ENCODE results near the gene KIF16B.
"Not testable (repeated sequence)": the region's sequence is repeated elsewhere in the genome, so short reads cannot be mapped to it uniquely, and the experiment has no call there.

Gene KIF16B

GRCh38 chr20:16553684-16554083, 19.6 kb downstream of the KIF16B start:
- no peak for DNase-seq

GRCh38 chr20:16553101-16553500, 20.1 kb downstream of the KIF16B start:
- no peak for DNase-seq

DNA sequence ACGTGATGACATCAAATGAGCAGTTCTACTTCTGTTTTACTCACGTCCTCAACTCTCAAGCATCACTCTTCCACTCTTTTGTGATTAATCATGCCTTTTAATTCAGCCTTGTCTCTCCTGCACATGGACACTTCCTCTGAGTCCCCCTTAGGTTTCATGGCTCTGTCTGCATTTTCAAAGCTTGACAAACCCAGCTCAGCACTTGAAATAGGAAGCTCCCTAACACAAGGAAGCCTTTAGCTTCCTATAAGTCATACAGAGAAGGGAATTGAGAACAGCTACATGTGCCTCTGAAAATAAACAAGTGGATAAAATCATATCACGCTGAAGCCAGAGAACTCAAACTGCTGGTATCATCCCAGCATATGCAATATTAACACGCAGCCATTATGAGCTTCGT, 21.2 kb downstream of the KIF16B start:
- no peak for DNase-seq

GRCh38 chr20:16551607-16552006, 21.6 kb downstream of the KIF16B start:
- no peak for DNase-seq

DNA sequence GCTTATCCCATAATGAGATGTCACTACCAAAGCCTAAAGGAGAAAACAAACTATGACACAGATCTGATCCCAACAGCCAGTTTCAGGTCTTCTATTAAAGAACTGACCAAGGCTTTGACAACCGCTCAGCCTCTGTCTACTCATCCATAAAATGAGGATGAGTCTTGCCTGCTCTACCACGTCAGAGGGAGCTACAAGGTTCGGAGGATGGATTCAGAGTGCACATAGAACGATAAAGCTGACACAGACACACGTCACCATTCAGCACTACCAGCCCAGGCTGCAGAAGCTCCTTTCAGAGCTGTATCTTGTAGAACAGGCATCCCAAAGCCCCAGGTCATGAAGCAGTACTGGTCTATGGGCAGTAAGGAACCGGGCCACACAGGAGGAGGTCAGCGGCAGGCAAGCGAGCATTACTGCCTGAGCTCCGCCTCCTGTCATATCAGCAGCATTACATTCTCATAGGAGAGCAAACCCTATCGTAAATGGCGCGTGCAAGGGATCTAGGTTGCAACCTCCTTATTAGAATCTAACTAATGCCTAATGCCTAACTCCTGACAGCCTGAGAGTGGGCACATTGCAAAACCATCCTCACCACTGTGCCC, 25.1 kb downstream of the KIF16B start:
- no peak for DNase-seq

DNA sequence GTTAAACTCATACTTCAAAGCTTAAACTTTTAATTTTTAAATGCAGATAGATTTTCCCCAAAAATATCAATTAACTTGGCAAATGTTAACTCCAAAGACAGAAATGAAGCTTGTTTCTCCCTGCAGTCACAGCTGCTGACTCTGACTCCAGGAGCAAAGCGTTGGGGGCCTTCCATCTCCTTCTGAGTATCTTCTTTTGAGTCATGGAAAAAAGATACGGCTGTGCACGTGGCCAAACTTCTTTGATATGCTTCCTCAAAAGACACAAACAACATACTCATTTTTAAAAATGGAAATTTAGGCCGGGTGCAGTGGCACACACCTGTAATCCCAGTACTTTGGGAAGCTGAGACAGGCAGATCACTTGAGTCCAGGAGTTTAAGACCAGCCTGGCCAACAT, 28.3 kb downstream of the KIF16B start:
- no peak for DNase-seq

DNA sequence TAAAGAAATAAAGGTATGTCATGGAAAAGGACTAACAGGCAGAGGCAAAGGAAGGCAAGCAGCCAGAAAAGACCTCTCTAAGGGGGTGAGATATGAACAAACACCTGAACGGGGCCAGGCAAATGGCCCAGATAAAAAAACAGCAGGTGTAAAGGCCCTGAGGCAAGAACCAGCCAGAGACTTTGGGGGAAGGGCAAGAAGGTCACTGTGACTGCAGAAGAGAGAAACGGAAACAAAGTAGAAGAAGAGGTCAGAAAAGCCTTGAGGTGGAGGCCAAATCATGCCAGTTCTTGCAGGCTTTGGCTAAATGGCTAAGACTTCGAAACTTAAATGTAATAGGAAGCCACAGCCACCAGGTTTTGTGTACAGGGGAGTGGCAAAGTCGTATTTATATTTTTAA, 30.8 kb downstream of the KIF16B start:
- no peak for DNase-seq

GRCh38 chr20:16541878-16542277, 31.4 kb downstream of the KIF16B start:
- DNase-seq: no peak

DNA sequence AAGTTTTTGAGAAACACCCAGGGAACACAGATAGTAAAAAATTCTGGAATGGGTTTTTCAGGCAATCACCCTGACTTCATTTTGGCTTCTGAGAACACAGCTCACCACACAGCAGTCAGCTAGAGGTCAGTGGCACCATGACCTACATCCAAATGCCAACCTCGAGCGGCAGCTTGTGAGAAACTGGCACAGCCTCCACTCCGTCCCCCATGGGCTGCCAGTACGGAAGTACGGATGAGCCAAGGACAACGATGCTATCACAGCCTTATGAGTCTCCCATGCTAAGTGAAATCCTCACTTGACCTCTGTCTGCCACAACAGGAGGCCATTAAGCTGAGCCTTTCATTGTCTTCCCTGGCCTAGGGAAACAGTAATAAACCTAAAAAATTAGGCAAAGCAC, 32.0 kb downstream of the KIF16B start:
- DNase-seq: no peak

DNA sequence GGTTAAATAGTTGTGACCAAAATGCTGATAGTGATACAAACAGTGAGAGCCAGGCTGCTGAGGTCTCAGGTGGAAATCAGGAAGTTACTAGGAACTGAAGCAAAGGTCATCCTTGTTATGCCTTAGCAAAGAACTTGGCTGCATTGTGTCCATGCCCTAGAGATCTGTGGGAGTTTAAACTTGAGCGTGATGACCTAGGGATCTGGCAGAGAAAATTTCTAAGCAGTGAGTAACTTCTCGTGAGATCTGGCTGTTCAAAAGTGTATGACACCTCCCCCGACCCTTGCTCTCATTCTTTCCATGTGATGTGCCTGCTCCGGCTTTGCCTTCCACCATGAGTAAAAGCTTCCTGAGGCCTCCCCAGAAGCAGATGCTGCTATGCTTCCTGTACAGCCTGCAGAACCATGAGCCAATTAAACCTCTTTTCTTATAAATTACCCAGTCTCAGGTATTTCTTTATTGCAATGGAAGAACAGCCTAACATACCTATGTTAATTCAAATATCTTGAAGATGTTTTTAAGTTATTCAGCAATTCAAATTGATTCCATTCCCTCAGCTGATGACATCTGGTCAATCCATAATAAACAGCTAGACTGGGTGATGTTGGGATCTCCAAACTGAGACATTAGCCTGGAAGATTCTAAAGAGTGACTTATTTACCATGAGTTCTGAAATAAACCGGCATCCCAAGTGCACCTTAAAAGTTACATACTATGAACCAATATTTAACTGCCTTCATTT, 33.8 kb downstream of the KIF16B start:
- no peak for DNase-seq

DNA sequence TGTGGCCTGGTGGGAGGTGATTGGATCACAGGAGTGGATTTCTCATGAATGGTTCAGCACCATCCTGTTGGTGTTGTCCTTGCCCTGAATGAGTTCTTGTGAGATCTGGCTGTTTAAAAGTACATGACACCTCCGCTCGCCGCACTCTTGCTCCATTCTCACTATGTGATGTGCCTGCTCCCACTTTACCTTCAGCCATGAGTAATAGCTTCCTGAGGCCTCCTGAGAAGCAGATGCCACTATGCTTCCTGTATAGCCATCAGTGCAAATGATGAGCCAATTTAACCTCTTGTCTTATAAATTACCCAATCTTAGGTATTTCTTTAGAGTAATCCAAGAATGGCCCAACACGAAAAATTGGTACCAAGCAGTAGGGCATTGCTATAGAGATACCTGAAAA, 34.5 kb downstream of the KIF16B start:
- DNase-seq: no peak

- no peak for DNase-seq
Observed at GRCh38 chr20:16537918-16538317, 35.3 kb downstream of the KIF16B start.

GRCh38 chr20:16537025-16537665, 36.1 kb downstream of the KIF16B start:
- no peak for DNase-seq

DNA sequence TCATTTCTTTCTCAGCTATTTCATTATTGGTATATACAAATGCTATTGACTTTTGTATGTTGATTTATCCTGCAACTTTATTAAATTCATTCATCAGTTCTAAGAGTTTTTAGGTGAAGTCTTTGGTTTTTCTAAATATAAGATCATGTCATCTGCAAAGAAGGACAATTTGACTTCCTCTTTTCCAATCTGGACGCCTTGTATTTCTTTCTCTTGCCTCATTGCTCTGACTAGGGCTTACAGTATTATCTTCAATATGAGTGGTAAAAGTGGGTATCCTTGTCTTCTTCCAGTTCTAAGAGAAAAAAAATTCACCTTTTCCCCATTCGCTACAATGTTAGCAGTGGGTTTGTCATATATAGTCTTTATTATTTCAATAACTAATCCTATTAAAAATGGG, 38.0 kb downstream of the KIF16B start:
- no peak for DNase-seq

DNA sequence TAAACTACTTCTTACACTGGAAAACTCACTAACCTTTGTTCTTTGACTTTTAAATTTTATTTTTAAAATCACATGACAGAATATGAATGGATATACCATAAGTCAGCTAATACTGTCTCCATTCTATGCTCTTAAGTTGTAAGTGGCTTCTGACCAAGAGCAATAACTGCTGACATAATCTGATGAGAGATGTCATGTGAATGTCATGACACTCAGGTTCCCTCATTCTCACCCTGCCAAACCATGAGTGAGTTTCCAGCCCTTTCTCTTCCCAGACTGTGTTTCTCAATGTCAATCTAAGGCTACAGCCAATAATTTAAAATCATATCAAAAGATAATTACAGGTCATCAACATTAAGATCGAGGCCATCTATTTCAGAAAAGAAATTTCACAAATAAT, 39.7 kb downstream of the KIF16B start:
- no peak for DNase-seq

- no peak for DNase-seq
Observed at GRCh38 chr20:16531485-16531884, 41.8 kb downstream of the KIF16B start.

DNA sequence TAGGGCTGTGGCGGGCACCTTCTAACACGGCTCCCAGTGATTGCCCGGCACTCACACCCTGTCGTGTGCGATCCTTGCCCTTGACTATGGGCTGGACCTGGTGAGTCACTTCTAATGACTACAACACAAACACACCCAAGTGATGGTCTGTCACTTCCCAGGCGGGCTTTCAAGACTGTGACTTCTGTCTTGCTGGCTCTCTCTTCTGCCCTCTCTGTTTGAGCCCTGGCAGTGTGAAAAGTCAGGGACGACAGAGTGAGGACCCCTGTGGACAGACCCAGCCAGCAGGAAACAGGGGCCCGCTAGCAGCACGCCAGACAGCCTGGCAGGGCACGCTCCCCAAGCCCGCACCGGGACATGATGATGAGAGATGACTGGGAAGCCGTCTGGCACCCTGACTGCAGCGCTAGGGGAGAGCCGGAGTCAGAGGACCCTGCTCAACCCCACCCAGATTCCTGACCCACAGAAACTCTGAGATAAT, 43.0 kb downstream of the KIF16B start:
- no peak for DNase-seq

- DNase-seq: no peak
Observed at GRCh38 chr20:16528078-16528477, 45.2 kb downstream of the KIF16B start.

DNA sequence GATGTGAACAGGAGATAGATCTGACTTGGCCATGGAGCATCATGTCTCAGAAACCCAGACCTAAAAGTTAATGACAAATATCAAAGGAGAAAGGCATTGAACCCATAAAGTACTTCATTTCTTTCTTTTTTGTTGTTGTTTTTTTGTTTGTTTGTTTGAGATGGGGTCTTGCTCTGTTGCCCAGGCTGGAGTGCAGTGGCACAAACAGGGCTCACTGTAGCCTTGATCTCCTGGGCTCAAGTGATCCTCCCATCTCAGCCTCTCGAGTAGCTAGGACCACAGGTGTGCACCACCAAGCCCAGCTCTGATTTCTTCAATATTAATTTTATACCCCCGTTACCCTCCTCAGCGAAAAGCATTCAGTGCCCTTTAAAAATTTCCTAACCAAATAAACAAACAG, 45.8 kb downstream of the KIF16B start:
- DNase-seq: no peak

GRCh38 chr20:16526433-16527380, 46.5 kb downstream of the KIF16B start:
- DNase-seq: no peak

DNA sequence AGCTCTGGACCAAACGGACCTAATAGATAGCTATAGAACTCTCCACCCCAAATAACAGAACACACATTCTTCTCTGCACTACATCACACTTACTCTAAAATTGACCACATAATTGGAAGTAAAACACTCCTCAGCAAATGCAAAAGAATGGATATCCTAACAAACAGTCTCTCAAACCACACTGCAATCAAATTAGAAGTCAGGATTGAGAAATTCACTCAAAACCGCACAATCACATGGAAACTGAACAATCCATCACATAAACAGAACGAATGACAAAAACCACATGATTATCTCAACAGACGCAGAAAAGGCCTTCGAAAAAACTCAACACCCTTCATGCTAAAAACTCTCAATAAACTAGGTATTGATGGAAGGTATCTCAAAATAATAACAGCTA, 50.6 kb downstream of the KIF16B start:
- not testable (repeated sequence) for DNase-seq

- DNase-seq: no peak
Observed at GRCh38 chr20:16520154-16520553, 53.1 kb downstream of the KIF16B start.

DNA sequence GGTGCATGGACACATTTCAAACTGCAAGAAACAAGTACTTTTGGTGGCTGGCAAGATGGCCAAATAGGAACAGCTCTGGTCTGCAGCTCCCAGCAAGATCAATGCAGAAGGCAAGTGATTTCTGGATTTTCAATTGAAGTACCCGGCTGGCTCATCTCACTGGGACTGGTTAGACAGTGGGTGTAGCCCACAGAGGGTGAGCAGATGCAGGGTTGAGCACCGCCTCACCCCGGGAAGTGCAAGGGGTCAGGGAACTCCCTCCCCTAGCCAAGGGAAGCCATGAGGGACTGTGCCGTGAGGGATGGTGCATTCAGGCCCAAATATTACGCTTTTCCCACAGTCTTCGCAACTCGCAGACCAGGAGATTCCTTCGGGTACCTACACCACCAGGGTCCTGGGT, 53.6 kb downstream of the KIF16B start:
- not testable (repeated sequence) for DNase-seq
